Measurements from ENCODE around the gene HIF1A.

HIF1A gene

DNA sequence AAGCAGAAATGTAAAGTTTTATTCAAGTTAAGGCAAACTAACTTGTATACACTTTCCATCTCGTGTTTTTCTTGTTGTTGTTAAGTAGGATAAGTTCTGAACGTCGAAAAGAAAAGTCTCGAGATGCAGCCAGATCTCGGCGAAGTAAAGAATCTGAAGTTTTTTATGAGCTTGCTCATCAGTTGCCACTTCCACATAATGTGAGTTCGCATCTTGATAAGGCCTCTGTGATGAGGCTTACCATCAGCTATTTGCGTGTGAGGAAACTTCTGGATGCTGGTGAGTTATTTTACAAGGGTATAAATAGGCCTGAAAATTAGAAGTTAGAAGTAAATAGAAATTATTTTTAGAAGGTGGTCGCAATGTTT, 25.0 kb downstream of the HIF1A start:
- Histone ChIP-seq H3K9ac (ENCODE audit: insufficient read length, low read depth) (no peak overlapping the region), H3K4me1 (ENCODE audit: insufficient read depth, insufficient read length) (no peaks in the 10 kb centered on the region), H3K27me3 (ENCODE audit: insufficient read depth, insufficient read length) (no peaks in the 10 kb centered on the region), H3K9me3 (ENCODE audit: insufficient read depth, low read length) (no peaks in the 10 kb centered on the region), H3K4me3 (ENCODE audit: insufficient read length, low read depth) (no peak overlapping the region), H3K36me3 (ENCODE audit: insufficient read depth, insufficient read length, low read length) (peaks cover 37% of the 10 kb centered on the region)
- TF ChIP-seq ZNF274 (IDR thresholded peaks at IDR 0.05; ENCODE audit: low read depth, low read length) (no peak), SUZ12 (IDR thresholded peaks at IDR 0.05; ENCODE audit: extremely low read depth, insufficient read depth, insufficient read length) (no peak), YY1 (IDR thresholded peaks at IDR 0.05; ENCODE audit: insufficient read depth, insufficient read length) (no peak)
- DNase-seq (ENCODE audit: low read depth, low spot score): no peak

- Histone ChIP-seq H3K4me1 (ENCODE audit: insufficient read depth, insufficient read length) (no peaks in the 10 kb centered on the region), H3K9ac (ENCODE audit: insufficient read length, low read depth) (no peak overlapping the region), H3K36me3 (ENCODE audit: insufficient read depth, insufficient read length, low read length) (peaks cover 37% of the 10 kb centered on the region), H3K27me3 (ENCODE audit: insufficient read depth, insufficient read length) (no peaks in the 10 kb centered on the region), H3K4me3 (ENCODE audit: insufficient read length, low read depth) (no peak overlapping the region), H3K9me3 (ENCODE audit: insufficient read depth, low read length) (no peaks in the 10 kb centered on the region)
- DNase-seq (ENCODE audit: low read depth, low spot score): no peak
- TF ChIP-seq ZNF274 (IDR thresholded peaks at IDR 0.05; ENCODE audit: low read depth, low read length) (no peak), YY1 (IDR thresholded peaks at IDR 0.05; ENCODE audit: insufficient read depth, insufficient read length) (no peak), SUZ12 (IDR thresholded peaks at IDR 0.05; ENCODE audit: extremely low read depth, insufficient read depth, insufficient read length) (no peak)
These were observed 25.4 kb downstream of the HIF1A start for GRCh38 chr14:61720741-61721140.

- H3K27me3 ChIP-seq (ENCODE audit: insufficient read depth, insufficient read length): no peaks in the 10 kb centered on the region
- H3K9me3 ChIP-seq (ENCODE audit: insufficient read depth, low read length): no peaks in the 10 kb centered on the region
- H3K4me3 ChIP-seq (ENCODE audit: insufficient read length, low read depth): no peak overlapping the region
- no peak for DNase-seq (ENCODE audit: low read depth, low spot score)
- peaks cover 66% of the 10 kb centered on the region for H3K36me3 ChIP-seq (ENCODE audit: insufficient read depth, insufficient read length, low read length)
- no peak for TF ChIP-seq SUZ12 (IDR thresholded peaks at IDR 0.05; ENCODE audit: extremely low read depth, insufficient read depth, insufficient read length)
- no peak for TF ChIP-seq YY1 (IDR thresholded peaks at IDR 0.05; ENCODE audit: insufficient read depth, insufficient read length)
- no peak for TF ChIP-seq ZNF274 (IDR thresholded peaks at IDR 0.05; ENCODE audit: low read depth, low read length)
- H3K9ac ChIP-seq (ENCODE audit: insufficient read length, low read depth): no peak overlapping the region
- no peaks in the 10 kb centered on the region for H3K4me1 ChIP-seq (ENCODE audit: insufficient read depth, insufficient read length)
These were observed 28.8 kb downstream of the HIF1A start for GRCh38 chr14:61724133-61724532.

- Histone ChIP-seq H3K36me3 (ENCODE audit: insufficient read depth, insufficient read length, low read length) (peaks cover 64% of the 10 kb centered on the region), H3K4me1 (ENCODE audit: insufficient read depth, insufficient read length) (no peaks in the 10 kb centered on the region), H3K4me3 (ENCODE audit: insufficient read length, low read depth) (no peak overlapping the region), H3K9ac (ENCODE audit: insufficient read length, low read depth) (no peak overlapping the region), H3K27me3 (ENCODE audit: insufficient read depth, insufficient read length) (no peaks in the 10 kb centered on the region), H3K9me3 (ENCODE audit: insufficient read depth, low read length) (no peaks in the 10 kb centered on the region)
- no peak for TF ChIP-seq YY1 (IDR thresholded peaks at IDR 0.05; ENCODE audit: insufficient read depth, insufficient read length)
- no peak for TF ChIP-seq ZNF274 (IDR thresholded peaks at IDR 0.05; ENCODE audit: low read depth, low read length)
- TF ChIP-seq SUZ12 (IDR thresholded peaks at IDR 0.05; ENCODE audit: extremely low read depth, insufficient read depth, insufficient read length): no peak
- no peak for DNase-seq (ENCODE audit: low read depth, low spot score)
These were observed 31.7 kb downstream of the HIF1A start for GRCh38 chr14:61726778-61727658.

DNA sequence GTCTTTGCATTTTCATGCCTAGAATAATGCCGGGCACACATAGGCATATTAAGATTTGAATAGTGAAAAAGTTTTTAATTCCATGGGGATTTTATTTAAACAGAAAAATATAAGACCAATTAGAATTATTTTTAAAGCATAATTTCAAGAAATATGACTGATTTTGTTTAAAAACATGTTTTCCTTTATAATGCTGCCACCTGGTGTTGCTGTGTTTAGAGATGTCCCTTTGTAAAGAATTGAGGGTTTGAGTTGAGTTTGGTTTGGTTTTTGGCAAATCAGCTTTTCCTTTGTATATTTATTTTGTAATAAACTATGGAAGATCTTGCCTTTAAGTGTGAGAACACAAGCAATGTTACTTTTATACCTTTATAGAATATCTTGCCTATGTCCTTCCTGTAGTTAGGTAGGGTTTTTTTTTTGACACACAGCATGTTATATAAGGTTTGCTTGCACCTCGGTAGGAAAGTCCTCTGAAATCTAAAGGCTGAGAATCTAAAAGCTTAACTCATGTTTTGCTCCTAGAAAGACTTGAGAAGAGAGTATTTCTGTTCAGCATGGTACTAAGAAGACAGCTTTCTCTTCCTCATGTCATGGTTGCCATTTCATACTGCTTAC, 35.6 kb downstream of the HIF1A start:
- H3K9ac ChIP-seq (ENCODE audit: insufficient read length, low read depth): no peak overlapping the region
- no peaks in the 10 kb centered on the region for H3K4me1 ChIP-seq (ENCODE audit: insufficient read depth, insufficient read length)
- TF ChIP-seq SUZ12 (IDR thresholded peaks at IDR 0.05; ENCODE audit: extremely low read depth, insufficient read depth, insufficient read length): no peak
- TF ChIP-seq YY1 (IDR thresholded peaks at IDR 0.05; ENCODE audit: insufficient read depth, insufficient read length): no peak
- no peak for TF ChIP-seq ZNF274 (IDR thresholded peaks at IDR 0.05; ENCODE audit: low read depth, low read length)
- H3K4me3 ChIP-seq (ENCODE audit: insufficient read length, low read depth): no peak overlapping the region
- H3K36me3 ChIP-seq (ENCODE audit: insufficient read depth, insufficient read length, low read length): peaks cover 79% of the 10 kb centered on the region
- DNase-seq (ENCODE audit: low read depth, low spot score): no peak
- no peaks in the 10 kb centered on the region for H3K9me3 ChIP-seq (ENCODE audit: insufficient read depth, low read length)
- no peaks in the 10 kb centered on the region for H3K27me3 ChIP-seq (ENCODE audit: insufficient read depth, insufficient read length)

- Histone ChIP-seq H3K4me1 (ENCODE audit: insufficient read depth, insufficient read length) (no peaks in the 10 kb centered on the region), H3K9me3 (ENCODE audit: insufficient read depth, low read length) (no peaks in the 10 kb centered on the region), H3K4me3 (ENCODE audit: insufficient read length, low read depth) (no peak overlapping the region), H3K36me3 (ENCODE audit: insufficient read depth, insufficient read length, low read length) (peaks cover 72% of the 10 kb centered on the region), H3K9ac (ENCODE audit: insufficient read length, low read depth) (no peak overlapping the region), H3K27me3 (ENCODE audit: insufficient read depth, insufficient read length) (no peaks in the 10 kb centered on the region)
- TF ChIP-seq ZNF274 (IDR thresholded peaks at IDR 0.05; ENCODE audit: low read depth, low read length) (no peak), SUZ12 (IDR thresholded peaks at IDR 0.05; ENCODE audit: extremely low read depth, insufficient read depth, insufficient read length) (no peak), YY1 (IDR thresholded peaks at IDR 0.05; ENCODE audit: insufficient read depth, insufficient read length) (no peak)
- no peak for DNase-seq (ENCODE audit: low read depth, low spot score)
These were observed 38.7 kb downstream of the HIF1A start for GRCh38 chr14:61733972-61734371.

- no peak for DNase-seq (ENCODE audit: low read depth, low spot score)
- no peaks in the 10 kb centered on the region for H3K9me3 ChIP-seq (ENCODE audit: insufficient read depth, low read length)
- no peak overlapping the region for H3K9ac ChIP-seq (ENCODE audit: insufficient read length, low read depth)
- H3K36me3 ChIP-seq (ENCODE audit: insufficient read depth, insufficient read length, low read length): peaks cover 78% of the 10 kb centered on the region
- TF ChIP-seq YY1 (IDR thresholded peaks at IDR 0.05; ENCODE audit: insufficient read depth, insufficient read length): no peak
- TF ChIP-seq SUZ12 (IDR thresholded peaks at IDR 0.05; ENCODE audit: extremely low read depth, insufficient read depth, insufficient read length): no peak
- TF ChIP-seq ZNF274 (IDR thresholded peaks at IDR 0.05; ENCODE audit: low read depth, low read length): no peak
- no peak overlapping the region for H3K4me3 ChIP-seq (ENCODE audit: insufficient read length, low read depth)
- H3K4me1 ChIP-seq (ENCODE audit: insufficient read depth, insufficient read length): no peaks in the 10 kb centered on the region
- H3K27me3 ChIP-seq (ENCODE audit: insufficient read depth, insufficient read length): no peaks in the 10 kb centered on the region
These were observed 41.4 kb downstream of the HIF1A start for GRCh38 chr14:61736751-61737150.

Measured in NT2/D1 (cell line).